Activated CD8-positive, alpha-beta memory T cell treated with anti-CD3 and anti-CD28 coated beads, Interleukin-2, amount 50 U/mL, for 1 hour (primary cell): Measurements from ENCODE around the gene RRAGD.

Experiments used
- DNase-seq: peaks from one replicate; pipeline ENCODE4 v3.0.0-alpha.2; 2020; ENCODE audit errors: extremely low read depth

The RRAGD gene

GRCh38 chr6:89412071-89413005 lies at the start of gene RRAGD:
RRAGD (minus strand) TSS chr6:89412273; CDS start chr6:89411993, 280 bp downstream.
- DNase-seq, result no peak

GRCh38 chr6:89460713-89461112 lies 48.6 kb upstream of the RRAGD start:
- DNase-seq, result no peak

GRCh38 chr6:89459501-89459900 lies 47.4 kb upstream of the RRAGD start:
- DNase-seq, result no peak

GRCh38 chr6:89458704-89459103 lies 46.6 kb upstream of the RRAGD start:
- no peak for DNase-seq

- no peak for DNase-seq
Observed at GRCh38 chr6:89454300-89454699, 42.2 kb upstream of the RRAGD start.

- no peak for DNase-seq
Observed at GRCh38 chr6:89452281-89452680, 40.2 kb upstream of the RRAGD start.

GRCh38 chr6:89449193-89449592 lies 37.1 kb upstream of the RRAGD start:
- DNase-seq, result no peak

GRCh38 chr6:89443658-89444057 lies 31.6 kb upstream of the RRAGD start:
- no peak for DNase-seq

- no peak for DNase-seq
Observed at GRCh38 chr6:89440200-89440599, 28.1 kb upstream of the RRAGD start.

- DNase-seq, result no peak
Observed at GRCh38 chr6:89439014-89439413, 26.9 kb upstream of the RRAGD start.

GRCh38 chr6:89438248-89438647 lies 26.2 kb upstream of the RRAGD start:
- no peak for DNase-seq

GRCh38 chr6:89436226-89436625 lies 24.2 kb upstream of the RRAGD start:
- DNase-seq, result no peak

- no peak for DNase-seq
Observed at GRCh38 chr6:89434954-89435353, 22.9 kb upstream of the RRAGD start.

- no peak for DNase-seq
Observed at GRCh38 chr6:89434150-89434499, 22.1 kb upstream of the RRAGD start.

- DNase-seq, result no peak
Observed at GRCh38 chr6:89433252-89434149, 21.4 kb upstream of the RRAGD start.

- DNase-seq, result no peak
Observed at GRCh38 chr6:89432875-89433251, 20.8 kb upstream of the RRAGD start, which contains the start of gene ANKRD6. ANKRD6 (plus strand) TSS chr6:89433152; CDS start chr6:89566977, 133,825 bp downstream.

- no peak for DNase-seq
Observed at GRCh38 chr6:89430201-89430962, 18.3 kb upstream of the RRAGD start.

- no peak for DNase-seq
Observed at GRCh38 chr6:89416796-89417195, 4.7 kb upstream of the RRAGD start.

- DNase-seq, result no peak
Observed at GRCh38 chr6:89415185-89415584, 3.1 kb upstream of the RRAGD start.

- DNase-seq, result no peak
Observed at GRCh38 chr6:89414215-89414614, 2.1 kb upstream of the RRAGD start.

- DNase-seq, result no peak
Observed at GRCh38 chr6:89413006-89413400, 930 bp upstream of the RRAGD start.
